Activated CD4-positive, alpha-beta T cell treated with anti-CD3 and anti-CD28 coated beads, Interleukin-2, amount 50 U/mL, for 48 hours (primary cell): Measurements from ENCODE around the gene CUL5.

Source experiments
- DNase-seq, 2 experiments: peaks; one replicate each; pipeline ENCODE4 v3.0.0-alpha.2; 2020

CUL5 gene

DNA sequence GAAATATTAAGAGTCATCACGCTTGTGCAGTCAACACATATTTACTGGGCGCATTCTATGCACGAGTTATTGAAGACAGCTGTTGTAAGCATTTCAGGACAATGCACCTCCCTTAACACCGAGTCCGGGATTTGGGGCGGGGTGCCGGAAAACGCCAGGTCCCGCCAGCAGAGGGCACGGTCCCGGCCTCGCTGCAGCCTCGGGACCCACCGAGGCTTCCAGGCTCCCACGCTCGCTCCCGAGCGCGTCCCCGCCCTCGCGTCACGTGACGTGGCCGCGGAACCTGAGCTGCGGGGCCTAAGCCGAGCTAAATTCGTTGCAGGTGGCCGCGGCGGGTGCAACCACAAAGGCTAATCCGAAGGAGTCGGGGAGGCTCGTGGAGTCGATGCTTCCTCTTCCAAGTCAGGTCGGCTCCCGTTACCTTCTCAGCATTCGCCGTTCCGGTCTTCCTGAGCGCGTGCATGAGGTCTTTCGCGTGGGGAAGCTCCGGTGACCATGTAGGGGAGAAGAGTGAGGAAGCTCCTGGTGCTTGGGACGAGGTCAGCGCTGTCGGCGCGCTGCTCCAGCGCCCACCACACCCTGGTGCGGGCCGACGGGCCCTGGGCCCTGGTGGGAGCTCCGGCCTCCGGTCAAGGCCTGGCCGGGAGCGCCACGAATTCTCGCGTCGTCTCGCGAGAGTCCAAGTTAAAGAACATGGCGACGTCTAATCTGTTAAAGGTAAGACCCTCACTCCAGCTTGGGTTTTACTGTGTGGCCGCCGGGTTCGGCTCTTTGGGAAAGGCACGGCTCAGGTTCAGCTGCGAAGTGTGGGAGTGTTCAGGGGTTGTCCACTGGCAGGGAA is at the start of gene CUL5:
Gene CUL5 (plus strand): TSS at position 243 of the 841 bp plus-strand sequence. CDS start 451 bp downstream, at position 694.
- peak; percentile 91 to 92 for DNase-seq

DNA sequence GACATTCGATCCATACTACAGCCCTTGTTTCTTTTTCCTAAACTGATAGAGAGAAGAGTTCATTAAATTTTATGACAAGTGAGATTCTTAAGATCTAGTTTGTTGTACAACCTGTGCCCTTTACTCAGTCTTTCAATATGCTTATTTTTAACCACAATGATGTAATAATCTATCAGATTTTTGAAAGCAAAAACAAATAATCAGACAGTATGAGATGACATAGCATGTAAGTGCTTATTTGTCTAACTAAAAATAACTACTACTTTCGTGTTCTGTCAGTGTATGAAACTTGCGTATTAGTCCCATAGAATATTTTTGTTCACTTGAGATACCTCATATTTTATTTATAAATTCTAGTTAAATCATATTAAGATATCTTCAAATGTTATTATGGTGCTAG is 47.2 kb upstream of the CUL5 start:
- DNase-seq = no peak

DNA sequence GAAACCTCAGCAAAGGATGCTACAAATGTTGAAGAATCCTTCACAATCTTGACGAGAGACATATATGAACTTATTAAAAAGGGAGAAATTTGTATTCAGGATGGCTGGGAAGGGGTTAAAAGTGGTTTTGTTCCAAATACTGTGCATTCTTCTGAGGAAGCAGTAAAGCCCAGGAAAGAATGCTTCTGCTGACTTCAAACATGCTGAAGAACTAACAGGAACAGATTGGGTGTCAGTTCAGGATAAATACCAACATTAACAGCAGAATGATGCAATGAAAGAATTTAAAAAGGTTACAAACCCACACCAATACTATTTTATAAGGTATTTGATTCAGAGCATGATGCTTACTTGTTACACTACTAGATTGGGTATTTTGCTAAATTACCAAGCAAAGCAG is 46.5 kb upstream of the CUL5 start:
- DNase-seq = no peak

DNA sequence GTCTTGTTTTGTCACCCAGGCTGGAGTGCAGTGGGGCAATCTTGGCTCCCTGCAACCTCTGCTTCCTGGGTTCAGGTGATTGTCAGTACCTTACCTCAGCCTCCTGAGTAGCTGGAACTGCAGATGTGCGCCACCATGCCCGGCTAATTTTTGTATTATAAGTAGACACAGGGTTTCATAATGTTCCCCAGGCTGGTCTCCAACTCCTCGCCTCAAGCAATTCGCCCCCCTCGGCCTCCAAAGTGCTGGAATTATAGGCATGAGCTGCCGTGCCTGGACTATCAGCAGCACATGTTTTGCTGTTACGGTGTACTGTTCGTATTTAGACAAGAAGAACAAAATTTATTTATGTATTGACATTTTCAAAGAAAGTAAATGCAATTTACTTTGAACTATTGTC is 45.6 kb upstream of the CUL5 start:
- no peak for DNase-seq

DNA sequence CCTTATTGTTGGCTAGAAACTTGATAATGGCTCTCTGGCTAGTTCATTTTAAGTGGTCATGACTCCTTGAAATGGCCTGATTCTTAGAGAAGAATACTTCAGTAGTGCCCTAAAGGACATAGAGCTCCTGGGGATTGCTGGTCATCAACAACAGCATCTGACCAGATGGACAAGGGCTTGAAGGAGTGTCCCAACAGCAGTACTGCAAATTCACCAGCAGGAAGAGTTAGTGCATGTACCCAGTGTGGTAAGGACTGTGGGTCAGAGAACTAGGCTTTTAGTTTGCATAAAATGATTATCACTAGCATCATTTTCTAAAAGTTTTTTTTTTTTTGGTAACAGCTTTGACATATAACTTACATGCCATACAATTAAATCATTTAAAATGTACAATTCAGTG is 39.5 kb upstream of the CUL5 start:
- DNase-seq = no peak

DNA sequence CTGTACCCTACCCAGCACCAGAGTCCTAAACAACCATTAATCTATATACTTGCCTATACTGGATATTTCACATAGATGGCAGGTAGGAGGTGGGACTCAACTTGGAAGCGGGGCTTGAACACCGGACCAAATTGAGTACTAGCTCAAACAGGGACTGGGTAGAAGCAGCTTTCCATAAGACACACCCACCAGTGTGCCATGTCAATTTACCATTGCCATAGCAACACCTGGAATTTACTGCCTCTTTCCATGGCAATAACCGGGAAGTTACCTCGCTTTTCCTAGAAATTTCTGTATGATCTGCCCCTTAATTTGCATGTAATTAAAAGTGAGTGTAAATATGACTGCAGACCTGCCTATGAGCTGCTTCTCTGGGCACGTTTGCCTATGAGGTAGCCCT is 38.6 kb upstream of the CUL5 start:
- DNase-seq = no peak

DNA sequence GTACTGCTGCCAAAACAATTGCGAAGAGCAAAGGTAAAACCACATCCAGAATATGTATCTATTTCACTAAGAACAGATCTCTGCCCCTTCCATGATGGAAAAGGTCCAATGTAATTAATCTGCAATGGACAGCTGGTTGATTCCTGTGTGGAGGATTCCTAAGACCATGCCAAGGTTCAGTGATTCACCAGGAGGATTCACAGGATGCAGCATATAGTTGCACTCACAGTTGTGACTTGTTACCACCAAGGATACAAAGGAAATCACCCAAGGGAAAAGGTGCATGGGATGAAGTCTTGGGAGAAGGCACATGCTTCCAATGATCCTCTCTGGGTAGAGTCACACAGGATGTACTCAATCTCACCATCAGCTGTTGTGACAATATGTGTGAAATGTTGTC is 35.1 kb upstream of the CUL5 start:
- no peak for DNase-seq

DNA sequence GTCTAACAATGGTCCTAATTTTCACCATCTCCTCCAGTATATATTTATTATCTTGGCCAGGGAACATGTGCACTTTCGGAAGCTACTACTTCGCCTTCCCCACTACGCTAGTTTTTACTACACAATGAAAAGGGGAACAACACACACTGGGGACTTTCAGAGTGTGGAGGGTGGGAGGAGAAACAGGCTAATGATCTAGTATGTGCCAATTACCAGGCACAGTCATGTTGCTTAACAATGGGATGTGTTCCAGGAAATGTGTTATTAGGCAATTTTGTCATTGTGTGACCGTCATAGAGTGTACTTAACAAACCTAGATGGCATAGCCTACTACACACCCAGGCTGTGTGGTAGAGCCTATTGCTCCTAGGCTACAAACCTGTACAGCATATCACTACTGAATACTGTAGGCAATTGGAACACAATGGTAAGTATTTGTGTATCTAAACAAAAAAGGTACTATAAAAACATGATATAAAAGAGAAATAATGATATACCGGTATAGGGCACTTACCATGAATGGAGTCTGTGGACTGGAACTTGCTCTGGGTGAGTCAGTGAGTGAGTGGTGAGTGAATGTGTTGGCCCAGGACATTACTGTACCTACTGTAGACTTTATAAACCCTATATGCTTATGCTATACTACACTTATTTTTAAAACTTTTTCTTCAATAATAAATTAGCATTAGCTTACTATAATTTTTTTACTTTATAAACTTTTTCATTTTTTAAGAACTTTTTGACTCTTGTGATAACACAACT is 20.1 kb upstream of the CUL5 start:
- no peak for DNase-seq

DNA sequence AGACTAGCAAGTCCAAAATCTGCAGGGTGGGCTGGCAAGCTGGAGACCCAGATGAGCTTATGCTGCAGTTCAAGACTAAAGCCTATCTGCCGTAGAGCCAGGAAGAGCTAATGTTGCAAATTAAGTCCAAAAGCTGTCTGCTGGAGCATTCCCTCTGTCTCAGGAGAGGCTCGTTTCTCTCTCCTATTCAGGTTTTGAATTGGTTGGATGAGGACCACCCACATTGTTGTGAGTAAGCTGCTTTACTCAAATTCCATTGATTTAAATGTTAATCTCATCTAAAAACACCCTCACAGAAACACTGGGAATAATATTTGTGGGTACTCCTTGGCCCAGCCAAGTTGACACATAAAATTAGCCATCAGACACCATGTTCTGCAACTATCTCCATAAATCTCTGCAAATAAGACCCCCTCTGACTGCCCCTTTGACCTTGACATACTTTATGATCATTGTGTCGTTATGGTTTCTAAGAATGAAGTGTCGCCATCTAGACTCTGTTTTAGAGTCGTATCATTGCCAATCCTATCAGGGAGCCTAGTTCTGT is 16.8 kb upstream of the CUL5 start:
- no peak for DNase-seq

DNA sequence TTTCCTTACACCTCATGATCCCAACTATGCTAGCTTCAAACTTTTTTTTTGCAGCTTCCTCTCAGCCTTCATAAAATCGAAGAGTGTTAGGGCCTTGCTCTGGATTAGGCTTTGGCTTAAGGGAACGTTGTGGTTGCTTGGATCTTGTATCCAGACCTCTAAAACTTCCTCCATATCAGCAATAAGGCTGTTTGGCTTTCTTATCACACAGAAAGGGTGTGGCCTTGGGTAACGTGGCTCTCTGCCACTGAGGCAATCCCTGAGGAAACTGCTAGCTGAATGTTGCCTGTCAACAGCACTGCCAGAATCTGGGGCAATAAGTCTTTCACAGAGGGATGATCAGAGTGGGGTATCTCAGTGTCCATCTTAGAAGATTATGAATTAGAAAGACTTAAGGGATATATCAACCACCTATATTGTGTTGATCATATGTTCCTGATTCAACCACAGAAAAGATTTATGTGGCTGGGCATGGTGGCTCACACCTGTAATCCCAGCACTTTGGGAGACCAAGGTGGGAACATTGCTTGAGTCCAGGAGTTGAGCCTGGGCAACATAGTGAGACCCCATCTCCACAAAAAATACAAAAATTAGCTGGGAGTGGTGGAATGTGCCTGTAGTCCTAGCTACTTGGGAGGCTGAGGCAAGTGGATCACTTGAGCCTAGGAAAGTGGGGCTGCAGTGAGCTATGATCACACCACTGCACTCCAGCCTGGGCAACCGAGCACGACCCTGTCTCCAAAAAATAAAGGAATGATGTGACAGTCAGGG is 12.5 kb upstream of the CUL5 start:
- no peak for DNase-seq

DNA sequence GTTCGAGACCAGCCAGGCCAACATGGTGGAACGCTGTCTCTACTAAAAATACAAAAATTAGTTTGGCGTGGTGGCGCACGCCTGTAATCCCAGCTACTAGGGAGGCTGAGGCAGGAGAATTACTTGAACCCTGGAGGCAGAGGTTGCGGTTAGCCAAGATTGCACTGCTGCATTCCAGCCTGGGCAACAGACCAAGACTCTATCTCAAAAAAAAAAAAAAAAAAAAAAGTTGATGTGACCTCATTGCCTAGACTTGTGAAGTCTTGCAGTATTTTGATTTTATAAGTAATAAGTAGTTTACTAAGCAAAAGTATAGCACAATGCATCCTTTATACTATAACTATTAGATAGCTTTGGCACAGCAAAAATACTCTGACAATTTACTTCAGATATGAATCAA is 9.9 kb upstream of the CUL5 start:
- DNase-seq = no peak

DNA sequence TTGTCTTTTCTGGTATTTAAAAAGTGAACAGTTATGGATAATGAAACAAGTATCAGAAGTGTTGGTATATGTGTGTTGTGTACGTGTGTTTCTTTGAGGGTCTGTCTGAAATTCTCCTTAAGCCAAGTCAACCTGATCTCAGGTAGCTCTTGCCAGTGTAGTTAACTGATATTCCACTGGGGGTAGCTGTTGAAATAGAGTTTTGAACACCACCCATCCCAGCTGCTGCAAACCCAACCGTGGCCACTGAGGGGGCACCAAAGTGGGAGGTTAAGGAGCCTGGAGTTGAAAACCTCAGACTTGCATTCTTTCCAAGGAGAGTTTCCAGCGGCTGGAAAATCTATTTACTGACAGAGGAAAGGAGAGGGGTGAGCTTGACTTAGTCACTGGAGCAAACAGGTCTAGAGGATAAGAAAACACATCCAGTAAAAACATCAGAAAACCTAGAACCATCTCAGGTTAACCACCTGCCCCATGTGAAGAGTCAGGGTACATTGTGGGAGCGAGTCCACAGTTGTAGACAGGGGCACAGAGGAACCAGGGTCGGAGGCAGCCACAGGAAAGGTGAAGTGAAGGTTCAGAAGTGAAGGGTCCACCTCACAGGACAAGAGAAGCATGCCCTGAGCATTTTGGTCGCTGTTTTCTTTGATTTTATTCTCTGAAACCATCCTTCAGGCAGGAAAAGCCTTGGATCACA is 8.8 kb upstream of the CUL5 start:
- peak; percentile 15 to 20 for DNase-seq

DNA sequence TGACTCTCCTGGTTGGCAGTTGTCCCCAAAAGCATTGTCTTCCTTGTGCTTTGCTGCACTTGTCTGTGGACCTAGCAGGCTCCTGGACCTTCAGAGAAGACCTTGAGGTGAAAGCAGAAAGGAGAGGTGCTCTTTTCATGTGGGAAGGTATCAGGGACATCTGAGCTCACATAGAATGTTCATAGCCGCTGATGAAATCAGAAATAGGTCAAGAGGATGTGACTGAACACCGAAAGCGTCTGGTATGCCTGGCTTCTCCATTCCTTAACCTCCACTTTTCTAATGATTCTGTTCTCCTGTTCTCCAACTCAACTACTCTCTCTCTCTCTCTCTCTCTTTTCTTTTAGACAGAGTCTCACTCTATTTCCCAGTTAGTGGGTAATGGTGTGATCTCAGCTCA is 6.2 kb upstream of the CUL5 start:
- no peak for DNase-seq

DNA sequence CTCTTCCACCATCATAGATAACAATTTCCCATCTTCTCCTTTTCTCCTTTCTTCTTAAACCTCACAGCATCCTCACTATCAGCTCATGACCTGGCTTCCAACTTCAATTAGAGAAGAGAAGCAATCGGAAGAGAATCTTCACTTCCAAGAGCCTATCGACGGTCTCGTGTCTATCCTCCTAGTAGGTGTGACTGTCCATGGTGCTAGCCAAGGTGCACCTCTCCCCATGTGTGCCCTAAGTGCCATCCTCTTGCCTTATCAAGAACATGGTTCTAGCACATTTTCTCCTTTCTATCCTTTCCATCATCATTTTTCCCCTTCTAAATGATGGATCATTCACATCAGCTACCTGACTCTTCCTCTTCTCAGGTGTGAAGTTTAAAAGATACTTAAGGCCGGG is 5.1 kb upstream of the CUL5 start:
- DNase-seq = no peak

DNA sequence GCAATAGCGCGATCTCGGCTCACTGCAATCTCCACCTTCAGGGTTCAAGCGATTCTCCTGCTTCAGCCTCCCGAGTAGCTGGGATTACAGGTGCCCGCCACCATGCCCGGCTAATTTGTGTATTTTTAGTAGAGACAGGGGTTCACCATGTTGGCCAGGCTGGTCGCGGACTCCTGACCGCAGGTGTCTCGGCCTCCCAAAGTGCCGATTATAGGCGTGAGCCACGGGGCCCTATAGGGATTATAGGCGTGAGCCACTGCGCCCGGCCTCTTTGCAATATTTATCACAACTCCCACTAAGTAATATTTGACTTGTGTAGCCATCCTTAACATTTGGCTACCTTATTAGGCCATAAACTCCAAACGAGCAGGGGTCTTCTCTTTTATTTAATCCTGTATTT is 879 bp upstream of the CUL5 start:
- no peak for DNase-seq

DNA sequence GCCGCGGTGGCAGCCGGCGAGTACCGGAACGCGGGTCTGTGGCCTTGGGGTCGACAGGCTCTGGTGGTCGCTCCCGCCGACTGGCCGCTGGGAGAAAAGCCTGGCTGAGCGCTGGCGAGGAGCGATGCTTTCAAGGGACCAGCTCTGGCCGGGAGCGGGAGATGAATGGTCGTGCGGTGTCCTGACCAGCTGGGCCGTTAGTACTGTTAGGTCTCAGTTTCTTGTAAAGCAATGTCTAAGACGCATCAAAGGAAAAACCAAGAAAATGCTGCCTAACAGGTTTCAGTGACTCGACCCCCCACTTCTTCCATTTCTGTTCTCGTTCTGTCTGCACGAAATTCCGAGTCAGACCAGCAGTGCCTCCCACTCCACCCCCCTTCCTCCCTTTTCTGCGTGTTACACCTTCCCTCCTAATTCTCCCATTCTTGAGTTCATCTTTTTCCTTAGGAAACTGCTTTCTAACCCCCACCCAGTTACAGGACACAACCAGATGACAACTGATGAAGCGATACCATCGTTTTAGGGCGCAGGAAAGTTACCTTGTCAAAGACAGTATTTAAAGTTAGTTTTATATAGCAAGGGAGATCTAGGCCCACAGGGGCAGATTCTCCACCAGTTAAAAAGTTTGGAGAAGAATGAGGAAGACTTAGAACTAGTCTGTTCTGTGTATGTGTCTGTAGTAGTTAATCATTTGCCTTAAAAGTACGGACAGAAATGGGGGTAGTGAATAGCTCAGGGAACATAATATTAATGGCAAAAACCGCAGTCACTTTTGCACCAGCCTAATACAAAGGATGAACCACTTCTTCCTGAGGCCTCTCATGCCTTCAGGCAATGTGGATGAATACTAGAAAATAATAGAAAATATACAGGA is 1.0 kb downstream of the CUL5 start:
- peak in 1 of 2 experiments; percentile 13 for DNase-seq

DNA sequence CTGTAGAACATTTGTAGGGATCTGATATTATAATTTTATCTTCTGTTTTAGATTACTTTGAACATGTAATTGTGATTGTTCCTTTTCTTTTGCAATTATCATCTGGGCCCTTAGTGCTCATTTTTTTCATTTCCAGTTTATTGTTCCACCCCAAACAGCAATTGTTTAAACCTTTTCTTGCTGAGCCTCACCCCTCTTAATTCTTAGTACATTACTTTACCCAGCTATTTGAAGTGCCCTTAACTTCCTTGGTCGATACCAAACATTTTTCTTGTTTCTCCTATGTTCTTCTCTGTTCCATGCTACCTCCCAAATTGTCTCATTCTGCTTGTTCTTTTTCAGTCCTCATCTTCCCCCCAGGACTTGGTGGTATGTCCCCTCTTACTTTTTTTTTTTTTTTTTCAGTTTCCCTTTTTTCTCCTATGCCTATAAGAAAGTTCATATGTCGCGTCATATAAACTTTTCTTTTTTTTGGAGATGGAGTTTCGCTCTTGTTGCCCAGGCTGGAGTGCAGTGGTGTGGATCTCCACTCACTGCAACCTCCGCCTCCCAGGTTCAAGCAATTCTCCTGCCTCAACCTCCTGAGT is 3.5 kb downstream of the CUL5 start:
- no peak for DNase-seq

DNA sequence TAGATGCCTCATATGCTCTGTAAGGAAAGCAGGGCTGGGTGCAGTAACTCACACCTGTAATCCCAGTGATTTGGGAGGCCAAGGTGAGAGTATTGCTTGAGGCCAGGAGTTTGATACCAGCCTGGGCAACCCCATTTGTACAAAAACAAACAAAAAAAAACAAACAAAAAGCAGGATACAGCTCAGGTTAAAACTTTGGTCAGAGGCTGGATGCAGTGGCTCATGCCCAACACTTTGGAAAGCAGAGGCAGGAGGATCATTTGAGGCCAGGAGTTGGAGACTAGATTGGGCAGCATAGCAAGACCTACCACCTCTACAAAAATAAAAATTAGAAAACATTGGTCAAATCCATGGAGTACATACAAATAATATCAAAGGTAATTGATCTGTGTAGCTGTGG is 7.9 kb downstream of the CUL5 start:
- no peak for DNase-seq

DNA sequence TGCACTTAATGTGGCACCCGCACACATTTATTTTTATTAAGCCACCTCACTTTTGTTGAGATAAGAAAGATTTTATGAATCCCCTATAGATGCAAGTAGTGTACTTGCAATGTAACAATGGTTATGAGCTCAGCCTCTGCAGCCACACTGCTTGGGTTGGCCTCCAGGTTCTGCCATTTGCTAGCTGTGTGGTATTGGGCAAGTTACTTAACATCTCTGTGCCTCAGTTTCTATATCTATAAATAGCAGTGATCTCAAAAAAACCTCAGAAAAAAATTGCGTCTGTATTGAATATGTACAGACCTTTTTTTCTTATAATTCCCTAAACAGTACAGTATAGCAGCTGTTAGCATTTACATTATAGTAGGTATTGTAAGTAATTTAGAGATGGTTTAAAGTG is 10.0 kb downstream of the CUL5 start:
- DNase-seq = no peak

DNA sequence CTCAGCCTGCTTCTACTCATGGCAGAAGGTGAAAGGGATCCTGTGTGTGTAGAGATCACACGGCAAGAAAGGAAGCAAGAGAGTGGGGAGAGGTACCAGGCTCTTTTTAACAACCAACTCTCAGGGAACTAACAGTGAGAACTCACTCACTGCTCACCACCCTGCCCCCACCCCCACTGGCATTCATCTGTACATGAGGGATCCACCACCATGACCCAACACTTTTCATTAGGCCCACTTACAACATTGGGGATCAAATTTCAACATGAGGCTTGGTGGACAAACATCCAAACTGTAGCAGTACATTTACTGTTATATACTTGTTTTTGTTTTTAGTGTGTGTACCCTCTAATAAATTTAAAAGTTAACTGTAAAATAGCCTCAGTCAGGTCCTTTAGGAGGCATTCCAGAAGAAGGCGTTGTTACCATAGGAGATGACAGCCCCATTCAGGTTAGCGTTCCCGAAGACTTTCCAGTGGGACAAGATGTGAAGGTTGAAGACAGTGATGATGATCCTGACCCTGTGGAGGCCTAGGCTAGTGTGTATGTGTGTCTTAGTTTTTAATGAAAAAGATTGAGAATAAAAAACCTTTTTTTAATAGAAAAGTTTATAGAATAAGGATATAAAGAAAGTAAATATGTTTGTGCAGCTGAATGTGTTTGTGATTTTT is 11.3 kb downstream of the CUL5 start:
- no peak for DNase-seq
